Neural cell (in vitro differentiated cells): ENCODE results near the gene BFSP1. TPM values are rescaled to one million over a fixed set of nuclear protein-coding genes. Genes with fewer than 3 reads are reported as not detected.

Experiments used
- H2AFZ ChIP-seq: fragments of 200-600, 300-800 bp; sonication (generic), shearing (Covaris generic); 2 replicates; pipeline ENCODE4 v1.6.0; 2014; ENCODE audit warnings: low read depth, mild to moderate bottlenecking, antibody characterized with exemption, low read length, moderate library complexity
- H3F3A ChIP-seq: fragments of 200-600 bp; shearing (Covaris generic); 2 replicates; pipeline ENCODE4 v1.6.1; 2016; ENCODE audit warnings: mild to moderate bottlenecking, moderate library complexity, mixed read lengths, antibody characterized with exemption, low read length; ENCODE audit not compliant: insufficient read depth, poor library complexity, severe bottlenecking
- H3K27ac ChIP-seq: fragments of 200-600, 300-800 bp; sonication (generic), shearing (Covaris generic); 2 replicates; pipeline ENCODE4 v1.5.1; 2014; ENCODE audit warnings: mild to moderate bottlenecking, low read length, moderate library complexity
- H3K27me3 ChIP-seq: fragments of 300-800, 200-600 bp; sonication (generic), shearing (Covaris generic); 2 replicates; pipeline ENCODE4 v1.6.0; 2014; ENCODE audit warnings: mild to moderate bottlenecking, low read depth, low read length, moderate library complexity; ENCODE audit not compliant: insufficient read depth
- H3K36me3 ChIP-seq: fragments of 300-800, 200-600 bp; sonication (generic), shearing (Covaris generic); 2 replicates; pipeline ENCODE4 v1.5.1; 2014; ENCODE audit warnings: mild to moderate bottlenecking, antibody characterized with exemption, low read length, moderate library complexity; ENCODE audit not compliant: insufficient read depth
- H3K4me2 ChIP-seq: fragments of 300-800, 200-600 bp; sonication (generic), shearing (Covaris generic); 2 replicates; pipeline ENCODE4 v1.6.0; 2014; ENCODE audit warnings: mild to moderate bottlenecking, low read length
- H3K4me3 ChIP-seq: fragments of 300-800, 200-600 bp; sonication (generic), shearing (Covaris generic); 2 replicates; pipeline ENCODE4 v1.5.1; 2014; ENCODE audit warnings: mild to moderate bottlenecking, low read length, moderate library complexity
- H3K79me2 ChIP-seq: fragments of 200-600 bp; shearing (Covaris generic); replicated peaks from 2 replicates; pipeline ENCODE4 v1.6.0; 2014; ENCODE audit warnings: mild to moderate bottlenecking, low read length, moderate library complexity; ENCODE audit not compliant: insufficient read depth
- H3K9ac ChIP-seq: fragments of 300-800, 200-600 bp; sonication (generic), shearing (Covaris generic); 2 replicates; pipeline ENCODE4 v1.6.1; 2016; ENCODE audit warnings: mild to moderate bottlenecking, low read length, mixed read lengths
- H3K9me2 ChIP-seq: fragments of 200-600 bp; shearing (Covaris generic); 2 replicates; pipeline ENCODE4 v1.6.1; 2016; ENCODE audit warnings: mild to moderate bottlenecking, low read length, mixed read lengths; ENCODE audit not compliant: insufficient read depth
- H3K9me3 ChIP-seq: fragments of 200-600, 300-800 bp; sonication (generic), shearing (Covaris generic); 2 replicates; pipeline ENCODE4 v1.6.1; 2016; ENCODE audit warnings: mild to moderate bottlenecking, mixed run types, low read length, moderate library complexity, mixed read lengths
- H4K20me1 ChIP-seq: fragments of 200-600 bp; shearing (Covaris generic); 2 replicates; pipeline ENCODE4 v1.6.1; 2016; ENCODE audit warnings: mild to moderate bottlenecking, mixed run types; ENCODE audit not compliant: insufficient read depth
- CTCF ChIP-seq: fragments of 450-650 bp; IDR thresholded peaks from 2 replicates; pipeline ENCODE4 v1.5.1; 2014; ENCODE audit warnings: antibody characterized with exemption, mild to moderate bottlenecking, moderate library complexity; ENCODE audit not compliant: poor library complexity, severe bottlenecking
- EP300 ChIP-seq: fragments of 450-650 bp; conservative IDR thresholded peaks from 2 replicates; pipeline ENCODE4 v1.6.1; 2014; ENCODE audit warnings: antibody characterized with exemption, mild to moderate bottlenecking, moderate library complexity; ENCODE audit not compliant: poor library complexity, severe bottlenecking
- EZH2 ChIP-seq: fragments of 200-600, 300-800 bp; shearing (Covaris generic), sonication (generic); IDR thresholded peaks from 2 replicates; pipeline ENCODE4 v1.6.1; 2014; ENCODE audit warnings: antibody characterized with exemption, low read length, borderline replicate concordance, mild to moderate bottlenecking; ENCODE audit not compliant: insufficient read depth, poor library complexity, severe bottlenecking
- MXI1 ChIP-seq: fragments of 450-650 bp; conservative IDR thresholded peaks from 2 replicates; pipeline ENCODE4 v1.6.1; 2014; ENCODE audit warnings: antibody characterized with exemption, mild to moderate bottlenecking; ENCODE audit not compliant: poor library complexity, severe bottlenecking
- POLR2AphosphoS5 ChIP-seq: IDR thresholded peaks from 2 replicates; pipeline ENCODE4 v1.6.1; 2012
- RAD21 ChIP-seq: fragments of 450-650 bp; conservative IDR thresholded peaks from 2 replicates; pipeline ENCODE4 v1.6.1; 2014; ENCODE audit warnings: antibody characterized with exemption, mild to moderate bottlenecking, moderate library complexity
- REST ChIP-seq: IDR thresholded peaks from 2 replicates; pipeline ENCODE4 v1.6.1; 2012; ENCODE audit warnings: borderline replicate concordance
- SMC3 ChIP-seq: fragments of 450-650 bp; conservative IDR thresholded peaks from 2 replicates; pipeline ENCODE4 v1.6.1; 2014; ENCODE audit warnings: antibody characterized with exemption, mild to moderate bottlenecking, moderate library complexity; ENCODE audit not compliant: poor library complexity
- TAF1 ChIP-seq: IDR thresholded peaks from 2 replicates; pipeline ENCODE4 v1.6.1; 2012; ENCODE audit warnings: low read depth
- polyA plus RNA-seq: library from polyadenylated mRNA; depleted of rRNA; stranded (reverse); fragments of >200 nt; gene quantifications from 2 replicates; pipeline ENCODE4 v1.2.3, GENCODE V29; 2014

The BFSP1 gene
- polyA plus RNA-seq, 1 donor from 2014 or later: 1.3 TPM

- H2AFZ ChIP-seq: no peak overlapping the region
- no peaks in the 10 kb centered on the region for H4K20me1 ChIP-seq
- H3F3A ChIP-seq: no peaks in the 10 kb centered on the region
- no peak overlapping the region for H3K27ac ChIP-seq
- H3K27me3 ChIP-seq: no peaks in the 10 kb centered on the region
- H3K79me2 ChIP-seq: no peaks in the 10 kb centered on the region
- H3K9ac ChIP-seq: no peak overlapping the region
- no peak for TF ChIP-seq MXI1
- TF ChIP-seq POLR2AphosphoS5: no peak
- TF ChIP-seq EP300: no peak
- no peak for TF ChIP-seq RAD21
- no peak for TF ChIP-seq TAF1
- TF ChIP-seq SMC3: no peak
- H3K4me3 ChIP-seq: no peak overlapping the region
- H3K4me2 ChIP-seq: no peak overlapping the region
- no peaks in the 10 kb centered on the region for H3K9me3 ChIP-seq
- no peaks in the 10 kb centered on the region for H3K9me2 ChIP-seq
- no peaks in the 10 kb centered on the region for H3K36me3 ChIP-seq
Observed at GRCh38 chr20:17501701-17502100, 29.5 kb downstream of the BFSP1 start.

GRCh38 chr20:17500826-17501225, 30.4 kb downstream of the BFSP1 start:
- Histone ChIP-seq H2AFZ (no peak overlapping the region), H3K79me2 (no peaks in the 10 kb centered on the region), H3K9me2 (no peaks in the 10 kb centered on the region), H3K9me3 (no peaks in the 10 kb centered on the region), H3K27ac (no peak overlapping the region), H3K9ac (no peak overlapping the region), H3K27me3 (no peaks in the 10 kb centered on the region), H4K20me1 (no peaks in the 10 kb centered on the region), H3K36me3 (no peaks in the 10 kb centered on the region), H3K4me3 (no peak overlapping the region), H3K4me2 (no peak overlapping the region), H3F3A (no peaks in the 10 kb centered on the region)
- TF ChIP-seq REST: no peak
- no peak for TF ChIP-seq EZH2
- no peak for TF ChIP-seq POLR2AphosphoS5
- no peak for TF ChIP-seq CTCF
- no peak for TF ChIP-seq RAD21
- no peak for TF ChIP-seq SMC3
- no peak for TF ChIP-seq MXI1
- TF ChIP-seq EP300: no peak
- TF ChIP-seq TAF1: no peak

- Histone ChIP-seq H3K79me2 (no peaks in the 10 kb centered on the region), H3K9me3 (no peaks in the 10 kb centered on the region)
Observed at GRCh38 chr20:17500271-17500670, 30.9 kb downstream of the BFSP1 start.

More at GRCh38 chr20:17500271-17500670, 30.9 kb downstream of the BFSP1 start:
- Histone ChIP-seq H4K20me1 (no peaks in the 10 kb centered on the region), H3K9ac (no peak overlapping the region), H3K36me3 (no peaks in the 10 kb centered on the region), H3K27me3 (no peaks in the 10 kb centered on the region), H3K4me3 (no peak overlapping the region), H3K4me2 (no peak overlapping the region), H3K9me2 (no peaks in the 10 kb centered on the region), H3F3A (no peaks in the 10 kb centered on the region), H3K27ac (no peak overlapping the region), H2AFZ (no peak overlapping the region)
- no peak for TF ChIP-seq REST
- TF ChIP-seq SMC3: no peak
- no peak for TF ChIP-seq EZH2
- TF ChIP-seq RAD21: no peak
- TF ChIP-seq EP300: no peak
- TF ChIP-seq MXI1: no peak
